ENCODE data around the gene KREMEN1.

The KREMEN1 gene

GRCh38 chr22:29209624-29209929 is 136.7 kb downstream of the KREMEN1 start:
- peaks cover 84% of the 10 kb centered on the region for H3K79me2 ChIP-seq (ENCODE audit: insufficient read depth, low read length)
- peaks cover 47% of the 10 kb centered on the region for H4K20me1 ChIP-seq (ENCODE audit: insufficient read depth, low read length)
- ATAC-seq (ENCODE audit: insufficient read depth, low read depth): no peak
- no peaks in the 10 kb centered on the region for H3K9me3 ChIP-seq (ENCODE audit: insufficient read depth, low read length, severe bottlenecking)
- TF ChIP-seq CTCF (IDR thresholded peaks at IDR 0.05; ENCODE audit: borderline replicate concordance, extremely low read depth, low read length, poor library complexity, severe bottlenecking) (no peak), EZH2 (IDR thresholded peaks at IDR 0.05; ENCODE audit: borderline replicate concordance, low read depth, low read length, severe bottlenecking) (no peak)
- peak overlapping the region; percentile 89 for H3K4me2 ChIP-seq (ENCODE audit: insufficient read depth, low read length)
- peaks cover 57% of the 10 kb centered on the region for H3K36me3 ChIP-seq (ENCODE audit: insufficient read depth, low read length)
- H3K9ac ChIP-seq (ENCODE audit: low read depth, low read length): peak overlapping the region; percentile 87; the same call in 1 of the 2 replicates
- peak overlapping the region; percentile 31 for H3K27ac ChIP-seq (ENCODE audit: low read length)
- H3K4me3 ChIP-seq (ENCODE audit: low read depth in 1 of 2, low read length in 2 of 2): peak overlapping the region in 1 of 2 experiments; percentile 16; a peak in 2 of 4 replicates
- no peaks in the 10 kb centered on the region for H3K27me3 ChIP-seq (ENCODE audit: insufficient read depth, low read length, poor library complexity)
- no peak for DNase-seq
- peaks cover 54% of the 10 kb centered on the region for H3K4me1 ChIP-seq (ENCODE audit: insufficient read depth, low read length)
- H2AFZ ChIP-seq (ENCODE audit: low read depth, low read length): no peak overlapping the region

- Histone ChIP-seq H3K27me3 (ENCODE audit: insufficient read depth, low read length, poor library complexity) (no peaks in the 10 kb centered on the region), H3K4me2 (ENCODE audit: insufficient read depth, low read length) (peak overlapping the region; percentile 40; the same call in 1 of the 2 replicates), H2AFZ (ENCODE audit: low read depth, low read length) (no peak overlapping the region), H3K79me2 (ENCODE audit: insufficient read depth, low read length) (peaks cover 71% of the 10 kb centered on the region), H3K4me3 (ENCODE audit: low read depth in 1 of 2, low read length in 2 of 2) (peak overlapping the region in 1 of 2 experiments; percentile 10; a peak in 1 of 4 replicates), H4K20me1 (ENCODE audit: insufficient read depth, low read length) (peaks cover 55% of the 10 kb centered on the region), H3K9me3 (ENCODE audit: insufficient read depth, low read length, severe bottlenecking) (no peaks in the 10 kb centered on the region), H3K9ac (ENCODE audit: low read depth, low read length) (no peak overlapping the region), H3K36me3 (ENCODE audit: insufficient read depth, low read length) (peaks cover 72% of the 10 kb centered on the region), H3K4me1 (ENCODE audit: insufficient read depth, low read length) (peaks cover 43% of the 10 kb centered on the region), H3K27ac (ENCODE audit: low read length) (peak overlapping the region; percentile 26)
- ATAC-seq (ENCODE audit: insufficient read depth, low read depth) (no peak), DNase-seq (no peak)
- TF ChIP-seq EZH2 (IDR thresholded peaks at IDR 0.05; ENCODE audit: borderline replicate concordance, low read depth, low read length, severe bottlenecking) (no peak), CTCF (IDR thresholded peaks at IDR 0.05; ENCODE audit: borderline replicate concordance, extremely low read depth, low read length, poor library complexity, severe bottlenecking) (no peak)
These were observed 138.2 kb downstream of the KREMEN1 start for GRCh38 chr22:29211066-29211465.

- H3K27me3 ChIP-seq (ENCODE audit: insufficient read depth, low read length, poor library complexity): no peaks in the 10 kb centered on the region
- H3K9ac ChIP-seq (ENCODE audit: low read depth, low read length): no peak overlapping the region
- peaks cover 67% of the 10 kb centered on the region for H3K79me2 ChIP-seq (ENCODE audit: insufficient read depth, low read length)
- no peak overlapping the region for H2AFZ ChIP-seq (ENCODE audit: low read depth, low read length)
- H3K4me2 ChIP-seq (ENCODE audit: insufficient read depth, low read length): peak overlapping the region; percentile 40; the same call in 1 of the 2 replicates
- peaks cover 76% of the 10 kb centered on the region for H3K36me3 ChIP-seq (ENCODE audit: insufficient read depth, low read length)
- no peak for DNase-seq
- no peaks in the 10 kb centered on the region for H3K9me3 ChIP-seq (ENCODE audit: insufficient read depth, low read length, severe bottlenecking)
- peak overlapping the region; percentile 11; the same call in 1 of the 2 replicates for H3K27ac ChIP-seq (ENCODE audit: low read length)
- peaks cover 59% of the 10 kb centered on the region for H4K20me1 ChIP-seq (ENCODE audit: insufficient read depth, low read length)
- ATAC-seq (ENCODE audit: insufficient read depth, low read depth): no peak
- peaks cover 39% of the 10 kb centered on the region for H3K4me1 ChIP-seq (ENCODE audit: insufficient read depth, low read length)
- TF ChIP-seq EZH2 (IDR thresholded peaks at IDR 0.05; ENCODE audit: borderline replicate concordance, low read depth, low read length, severe bottlenecking) (no peak), CTCF (IDR thresholded peaks at IDR 0.05; ENCODE audit: borderline replicate concordance, extremely low read depth, low read length, poor library complexity, severe bottlenecking) (no peak)
- no peak overlapping the region for H3K4me3 ChIP-seq (ENCODE audit: low read depth in 1 of 2, low read length in 2 of 2)
These were observed 138.6 kb downstream of the KREMEN1 start for GRCh38 chr22:29211466-29211865.

GRCh38 chr22:29212743-29213142 is 139.9 kb downstream of the KREMEN1 start:
- ATAC-seq (ENCODE audit: insufficient read depth, low read depth): no peak
- Histone ChIP-seq H4K20me1 (ENCODE audit: insufficient read depth, low read length) (peaks cover 59% of the 10 kb centered on the region), H3K4me3 (ENCODE audit: low read depth in 1 of 2, low read length in 2 of 2) (no peak overlapping the region), H3K27me3 (ENCODE audit: insufficient read depth, low read length, poor library complexity) (no peaks in the 10 kb centered on the region), H3K9me3 (ENCODE audit: insufficient read depth, low read length, severe bottlenecking) (no peaks in the 10 kb centered on the region), H3K27ac (ENCODE audit: low read length) (no peak overlapping the region), H2AFZ (ENCODE audit: low read depth, low read length) (no peak overlapping the region), H3K4me1 (ENCODE audit: insufficient read depth, low read length) (peaks cover 26% of the 10 kb centered on the region), H3K4me2 (ENCODE audit: insufficient read depth, low read length) (no peak overlapping the region), H3K79me2 (ENCODE audit: insufficient read depth, low read length) (peaks cover 54% of the 10 kb centered on the region), H3K9ac (ENCODE audit: low read depth, low read length) (no peak overlapping the region), H3K36me3 (ENCODE audit: insufficient read depth, low read length) (peaks cover 85% of the 10 kb centered on the region)
- TF ChIP-seq EZH2 (IDR thresholded peaks at IDR 0.05; ENCODE audit: borderline replicate concordance, low read depth, low read length, severe bottlenecking) (no peak), CTCF (IDR thresholded peaks at IDR 0.05; ENCODE audit: borderline replicate concordance, extremely low read depth, low read length, poor library complexity, severe bottlenecking) (no peak)
- no peak for DNase-seq

Data from DND-41 (cell line).